HFF-Myc (cell line): ENCODE results near the gene PUDP.
A peak's percentile ranks its signal among the peaks of the same experiment; 100 is the strongest.

ENCODE experiments used
- DNase-seq: peaks from one replicate; pipeline ENCODE4 v3.0.0-alpha.2; 2011; ENCODE audit warnings: low read depth; ENCODE audit errors: extremely low read depth
- H3K4me3 ChIP-seq: replicated peaks from 2 replicates; pipeline ENCODE4 v1.5.1; 2011; ENCODE audit warnings: low read depth, mild to moderate bottlenecking, control low read depth, low read length
- CTCF ChIP-seq: IDR thresholded peaks from 2 replicates; pipeline ENCODE4 v1.5.1; 2012; ENCODE audit warnings: mild to moderate bottlenecking, low read depth, low read length, control low read depth; ENCODE audit errors: missing control alignments

The PUDP gene

GRCh38 chrX:7074148-7074907 is 73.6 kb downstream of the PUDP start:
- H3K4me3 ChIP-seq: no peak overlapping the region
- no peak for TF ChIP-seq CTCF
- DNase-seq: no peak

GRCh38 chrX:7073336-7073735 is 74.6 kb downstream of the PUDP start:
- no peak overlapping the region for H3K4me3 ChIP-seq
- no peak for TF ChIP-seq CTCF
- DNase-seq: no peak

GRCh38 chrX:7072856-7073255 is 75.1 kb downstream of the PUDP start:
- no peak for TF ChIP-seq CTCF
- DNase-seq: no peak
- no peak overlapping the region for H3K4me3 ChIP-seq

- no peak for TF ChIP-seq CTCF
- no peak for DNase-seq
- H3K4me3 ChIP-seq: no peak overlapping the region
Observed at GRCh38 chrX:7071390-7071789, 76.6 kb downstream of the PUDP start.

- DNase-seq: no peak
- no peak overlapping the region for H3K4me3 ChIP-seq
- no peak for TF ChIP-seq CTCF
Observed at GRCh38 chrX:7069556-7069955, 78.4 kb downstream of the PUDP start.

- no peak for DNase-seq
- peak; percentile 39 for TF ChIP-seq CTCF
- H3K4me3 ChIP-seq: no peak overlapping the region
Observed at GRCh38 chrX:7068939-7069367, 79.0 kb downstream of the PUDP start.

- DNase-seq: no peak
- TF ChIP-seq CTCF: no peak
- H3K4me3 ChIP-seq: no peak overlapping the region
Observed at GRCh38 chrX:7067256-7067655, 80.7 kb downstream of the PUDP start.
